DND-41 (cell line): ENCODE data around the gene POLR1G.

ENCODE experiments used
- ATAC-seq: fragments of 200-7000 bp; cut with Tn5 transposase; 3 replicates; pipeline ENCODE4 v1.9.1; 2021; ENCODE audit warnings: low read depth; ENCODE audit not compliant: insufficient read depth
- DNase-seq: peaks from one replicate; pipeline ENCODE4 v3.0.0-alpha.2; 2020
- H2AFZ ChIP-seq: 2 replicates; pipeline ENCODE4 v1.6.0; 2012; ENCODE audit warnings: low read depth, low read length
- H3K27ac ChIP-seq: 2 replicates; pipeline ENCODE4 v1.5.1; 2012; ENCODE audit warnings: low read length, inconsistent platforms
- H3K27me3 ChIP-seq: fragments of 200-600 bp; sonication (generic); 2 replicates; pipeline ENCODE4 v1.6.0; 2012; ENCODE audit warnings: low read length, mild to moderate bottlenecking, inconsistent platforms; ENCODE audit not compliant: insufficient read depth, poor library complexity
- H3K36me3 ChIP-seq: 2 replicates; pipeline ENCODE4 v1.5.1; 2012; ENCODE audit warnings: low read length, inconsistent platforms; ENCODE audit not compliant: insufficient read depth
- H3K4me1 ChIP-seq: 2 replicates; pipeline ENCODE4 v1.5.1; 2012; ENCODE audit warnings: mild to moderate bottlenecking, low read length; ENCODE audit not compliant: insufficient read depth
- H3K4me2 ChIP-seq: 2 replicates; pipeline ENCODE4 v1.6.0; 2012; ENCODE audit warnings: mild to moderate bottlenecking, moderate library complexity, low read length, inconsistent platforms; ENCODE audit not compliant: insufficient read depth
- H3K4me3 ChIP-seq, 2 experiments: fragments of 200-600 bp in 1 of 2; shearing (Covaris generic) in 1 of 2; 2 replicates each; pipeline ENCODE4 v1.5.1; 2012 to 2016; ENCODE audit warnings: inconsistent platforms in 2 of 2, low read length in 2 of 2, mild to moderate bottlenecking in 2 of 2, low read depth in 1 of 2, moderate library complexity in 1 of 2
- H3K79me2 ChIP-seq: 2 replicates; pipeline ENCODE4 v1.6.0; 2012; ENCODE audit warnings: low read length, inconsistent platforms; ENCODE audit not compliant: insufficient read depth
- H3K9ac ChIP-seq: 2 replicates; pipeline ENCODE4 v1.6.0; 2012; ENCODE audit warnings: low read depth, mild to moderate bottlenecking, inconsistent platforms, low read length, moderate library complexity
- H3K9me3 ChIP-seq: 2 replicates; pipeline ENCODE4 v1.5.1; 2012; ENCODE audit warnings: low read length, moderate library complexity, mild to moderate bottlenecking, inconsistent platforms; ENCODE audit not compliant: insufficient read depth, severe bottlenecking
- H4K20me1 ChIP-seq: 2 replicates; pipeline ENCODE4 v1.6.0; 2012; ENCODE audit warnings: low read length; ENCODE audit not compliant: insufficient read depth
- EZH2 ChIP-seq: IDR thresholded peaks from 3 replicates; pipeline ENCODE4 v1.6.1; 2012; ENCODE audit warnings: borderline replicate concordance, low read depth, mild to moderate bottlenecking, moderate library complexity, low read length, inconsistent platforms; ENCODE audit not compliant: severe bottlenecking
- TF ChIP-seq, protein P1 (sequence below): IDR thresholded peaks from 2 replicates; pipeline ENCODE4 v1.5.1; 2012; ENCODE audit warnings: borderline replicate concordance, low read length, moderate library complexity, mild to moderate bottlenecking; ENCODE audit not compliant: poor library complexity, severe bottlenecking; ENCODE audit errors: extremely low read depth

Gene POLR1G

DNA sequence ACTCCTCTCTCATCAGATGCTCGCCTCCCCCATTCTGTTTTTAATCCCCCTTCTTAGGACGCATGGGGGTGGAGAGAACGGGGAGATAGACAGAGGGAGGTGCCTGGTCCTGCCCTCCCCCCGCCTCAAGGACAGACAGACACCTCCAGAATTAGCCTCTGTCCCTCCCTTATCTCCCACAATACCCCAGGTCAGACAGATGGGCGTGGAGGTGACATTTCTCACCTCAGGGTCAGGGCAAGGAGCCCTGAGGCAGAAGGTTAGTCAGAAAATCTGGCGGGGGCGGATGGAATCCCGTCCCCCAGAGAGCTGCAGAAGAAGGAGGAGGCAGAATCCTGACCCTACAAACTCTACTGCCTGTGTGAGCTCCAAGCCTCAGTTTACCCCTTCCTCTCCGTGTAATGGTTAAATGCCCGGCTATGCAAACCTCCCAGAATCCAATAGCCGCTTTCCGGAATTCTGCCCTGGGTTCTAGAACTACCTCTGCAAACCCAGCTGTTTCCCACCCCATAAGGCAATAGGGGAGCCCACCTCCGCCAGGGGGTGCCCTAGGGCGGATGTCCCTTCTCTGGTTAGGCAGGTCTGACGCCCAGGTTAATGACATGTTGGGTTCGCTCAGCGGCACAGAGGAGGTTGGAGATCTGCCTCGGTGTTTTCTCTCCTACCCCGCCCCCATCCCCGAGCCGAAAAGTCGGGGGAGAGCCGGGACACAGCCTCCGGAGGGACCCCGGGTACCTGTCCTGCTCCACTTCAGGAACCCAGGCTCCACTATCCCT lies 2.5 kb upstream of the POLR1G start:
- no peak for DNase-seq
- ATAC-seq: no peak
- H2AFZ ChIP-seq: no peak overlapping the region
- H3K27ac ChIP-seq: no peak overlapping the region
- H3K27me3 ChIP-seq: no peaks in the 10 kb centered on the region
- peak overlapping the region; percentile 89; the same call in 1 of the 2 replicates for H3K4me2 ChIP-seq
- no peaks in the 10 kb centered on the region for H3K9me3 ChIP-seq
- no peaks in the 10 kb centered on the region for H4K20me1 ChIP-seq
- TF ChIP-seq, protein P1, sequence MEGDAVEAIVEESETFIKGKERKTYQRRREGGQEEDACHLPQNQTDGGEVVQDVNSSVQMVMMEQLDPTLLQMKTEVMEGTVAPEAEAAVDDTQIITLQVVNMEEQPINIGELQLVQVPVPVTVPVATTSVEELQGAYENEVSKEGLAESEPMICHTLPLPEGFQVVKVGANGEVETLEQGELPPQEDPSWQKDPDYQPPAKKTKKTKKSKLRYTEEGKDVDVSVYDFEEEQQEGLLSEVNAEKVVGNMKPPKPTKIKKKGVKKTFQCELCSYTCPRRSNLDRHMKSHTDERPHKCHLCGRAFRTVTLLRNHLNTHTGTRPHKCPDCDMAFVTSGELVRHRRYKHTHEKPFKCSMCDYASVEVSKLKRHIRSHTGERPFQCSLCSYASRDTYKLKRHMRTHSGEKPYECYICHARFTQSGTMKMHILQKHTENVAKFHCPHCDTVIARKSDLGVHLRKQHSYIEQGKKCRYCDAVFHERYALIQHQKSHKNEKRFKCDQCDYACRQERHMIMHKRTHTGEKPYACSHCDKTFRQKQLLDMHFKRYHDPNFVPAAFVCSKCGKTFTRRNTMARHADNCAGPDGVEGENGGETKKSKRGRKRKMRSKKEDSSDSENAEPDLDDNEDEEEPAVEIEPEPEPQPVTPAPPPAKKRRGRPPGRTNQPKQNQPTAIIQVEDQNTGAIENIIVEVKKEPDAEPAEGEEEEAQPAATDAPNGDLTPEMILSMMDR: no peak
- TF ChIP-seq EZH2: no peak
- no peak overlapping the region for H3K4me3 ChIP-seq
- H3K79me2 ChIP-seq: peaks cover 7% of the 10 kb centered on the region
- H3K36me3 ChIP-seq: peaks cover under 1% of the 10 kb centered on the region; the same call in 1 of the 2 replicates
- no peak overlapping the region; the same call in 1 of the 2 replicates for H3K9ac ChIP-seq
- peaks cover 35% of the 10 kb centered on the region for H3K4me1 ChIP-seq

DNA sequence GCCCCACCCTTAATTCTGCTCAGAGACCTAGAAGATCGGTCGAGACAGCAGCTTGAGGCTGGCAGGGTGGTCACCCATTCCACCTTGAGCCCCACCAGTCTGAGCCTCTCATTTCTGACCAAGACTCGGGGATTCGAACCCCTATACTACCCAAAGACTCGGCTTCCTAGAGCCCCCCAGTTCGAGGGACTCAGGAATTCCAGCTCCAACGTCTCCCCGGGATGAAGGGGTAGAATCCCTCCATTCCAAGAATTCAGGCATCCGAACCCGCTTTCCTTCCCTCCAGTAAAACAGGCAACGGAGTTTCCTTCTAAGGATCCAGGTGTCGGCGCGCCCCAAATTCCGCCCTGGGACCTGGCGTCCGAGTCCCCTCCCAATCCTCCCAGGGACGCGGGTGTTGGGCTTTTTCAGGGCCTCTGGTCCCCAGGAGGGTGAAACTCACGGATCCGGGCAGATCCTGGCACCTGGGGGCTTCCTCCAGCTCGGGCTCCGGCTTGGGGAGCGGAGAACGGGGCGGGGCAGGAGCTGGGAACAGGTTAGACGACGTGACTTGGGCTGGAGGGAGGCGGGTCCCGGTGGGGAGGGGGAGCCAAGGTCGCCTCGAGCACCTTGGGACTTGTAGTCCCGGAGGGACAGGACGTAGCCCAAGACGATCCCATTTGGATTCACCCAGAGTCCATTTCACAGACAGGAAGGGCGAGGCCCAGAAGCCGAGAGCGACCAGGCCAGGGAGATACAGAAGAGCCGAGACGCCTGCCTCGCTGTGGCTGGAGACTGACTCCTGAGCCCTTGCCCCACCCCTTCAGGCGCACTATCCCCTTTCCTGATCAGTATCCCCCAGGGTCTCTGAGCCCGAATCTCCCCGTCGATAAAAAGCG lies 1.6 kb upstream of the POLR1G start, which contains the start of gene PPP1R13L:
Gene PPP1R13L, minus strand, starts transcription at position 513 of the 878 bp plus-strand sequence. CDS start 6,751 bp downstream, outside the sequence.
- Histone ChIP-seq H3K4me3 (peak within 1 kb of the TSS; percentile 88 to 93), H3K27ac (peak within 1 kb of the TSS; percentile 97), H4K20me1 (no peaks in the 10 kb centered on the region), H3K27me3 (no peaks in the 10 kb centered on the region), H2AFZ (peak within 1 kb of the TSS; percentile 90), H3K36me3 (peaks cover 7% of the 10 kb centered on the region; the same call in 1 of the 2 replicates), H3K9ac (peak within 1 kb of the TSS; percentile 62), H3K79me2 (peaks cover 7% of the 10 kb centered on the region), H3K4me1 (peaks cover 35% of the 10 kb centered on the region), H3K9me3 (no peaks in the 10 kb centered on the region), H3K4me2 (peak within 1 kb of the TSS; percentile 89)
- TF ChIP-seq, protein P1: no peak
- no peak for TF ChIP-seq EZH2
- ATAC-seq (0 out of 3 replicates have a peak, but pooled peaks have one; percentile 0), DNase-seq (peak; percentile 44)

DNA sequence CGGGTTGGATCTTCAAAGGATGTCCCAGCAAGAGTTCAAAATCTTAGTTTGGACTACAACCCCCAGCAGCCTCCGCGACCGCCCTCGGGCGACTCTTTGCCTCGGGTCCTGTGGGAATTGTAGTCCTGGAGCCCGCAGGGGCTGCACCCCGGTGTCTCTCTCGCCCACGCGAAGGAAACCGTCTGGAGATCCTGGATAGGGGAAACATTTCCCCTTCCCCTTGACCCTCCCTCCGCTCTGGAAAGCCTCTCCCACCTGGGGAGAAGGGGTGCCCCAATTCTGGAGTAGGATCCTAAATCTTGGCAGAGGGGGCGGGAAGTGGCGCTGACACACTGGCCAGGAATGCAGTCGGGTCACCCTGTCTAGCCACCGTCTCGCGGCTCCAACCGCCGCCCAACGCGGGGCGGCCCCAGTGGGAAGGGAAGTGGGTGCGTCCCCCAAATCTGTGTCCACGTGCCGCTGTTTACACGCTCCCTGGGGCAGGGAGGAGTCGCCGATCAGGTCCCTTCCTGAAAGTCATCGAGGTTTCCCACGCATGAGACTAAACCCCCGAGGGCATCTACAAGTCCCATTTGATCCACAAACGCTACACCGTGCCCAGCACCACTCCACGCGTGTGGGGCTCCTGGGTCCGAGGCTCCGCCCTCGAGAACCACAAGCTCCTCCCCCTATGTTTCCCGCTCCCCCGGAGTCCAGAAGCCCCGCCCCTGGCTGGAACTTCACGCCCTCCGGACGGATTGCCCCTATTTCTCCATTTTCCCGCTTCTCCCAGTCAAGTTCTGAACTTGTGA lies 814 bp upstream of the POLR1G start:
- TF ChIP-seq, protein P1: no peak
- no peak for TF ChIP-seq EZH2
- Histone ChIP-seq H2AFZ (peak overlapping the region; percentile 90), H4K20me1 (no peaks in the 10 kb centered on the region), H3K9me3 (no peaks in the 10 kb centered on the region), H3K36me3 (peaks cover 7% of the 10 kb centered on the region; the same call in 1 of the 2 replicates), H3K4me2 (peak overlapping the region; percentile 89), H3K27me3 (no peaks in the 10 kb centered on the region), H3K4me1 (peaks cover 35% of the 10 kb centered on the region), H3K9ac (peak overlapping the region; percentile 62), H3K4me3 (peak overlapping the region; percentile 88 to 93), H3K79me2 (peaks cover 7% of the 10 kb centered on the region), H3K27ac (peak overlapping the region; percentile 97)
- DNase-seq (peak; percentile 89), ATAC-seq (peak; percentile 77)
